Neural cell (in vitro differentiated cells): Measurements from ENCODE around the gene GALNT14. TPM values are rescaled to one million over a fixed set of nuclear protein-coding genes. Genes with fewer than 3 reads are reported as not detected.
A peak's percentile ranks its signal among the peaks of the same experiment; 100 is the strongest.

Source experiments
- H2AFZ ChIP-seq: fragments of 200-600, 300-800 bp; sonication (generic), shearing (Covaris generic); 2 replicates; pipeline ENCODE4 v1.6.0; 2014; ENCODE audit warnings: low read depth, mild to moderate bottlenecking, antibody characterized with exemption, low read length, moderate library complexity
- H3F3A ChIP-seq: fragments of 200-600 bp; shearing (Covaris generic); 2 replicates; pipeline ENCODE4 v1.6.1; 2016; ENCODE audit warnings: mild to moderate bottlenecking, moderate library complexity, mixed read lengths, antibody characterized with exemption, low read length; ENCODE audit not compliant: insufficient read depth, poor library complexity, severe bottlenecking
- H3K27ac ChIP-seq: fragments of 200-600, 300-800 bp; sonication (generic), shearing (Covaris generic); 2 replicates; pipeline ENCODE4 v1.5.1; 2014; ENCODE audit warnings: mild to moderate bottlenecking, low read length, moderate library complexity
- H3K27me3 ChIP-seq: fragments of 300-800, 200-600 bp; sonication (generic), shearing (Covaris generic); 2 replicates; pipeline ENCODE4 v1.6.0; 2014; ENCODE audit warnings: mild to moderate bottlenecking, low read depth, low read length, moderate library complexity; ENCODE audit not compliant: insufficient read depth
- H3K36me3 ChIP-seq: fragments of 300-800, 200-600 bp; sonication (generic), shearing (Covaris generic); 2 replicates; pipeline ENCODE4 v1.5.1; 2014; ENCODE audit warnings: mild to moderate bottlenecking, antibody characterized with exemption, low read length, moderate library complexity; ENCODE audit not compliant: insufficient read depth
- H3K4me2 ChIP-seq: fragments of 300-800, 200-600 bp; sonication (generic), shearing (Covaris generic); 2 replicates; pipeline ENCODE4 v1.6.0; 2014; ENCODE audit warnings: mild to moderate bottlenecking, low read length
- H3K4me3 ChIP-seq: fragments of 300-800, 200-600 bp; sonication (generic), shearing (Covaris generic); 2 replicates; pipeline ENCODE4 v1.5.1; 2014; ENCODE audit warnings: mild to moderate bottlenecking, low read length, moderate library complexity
- H3K79me2 ChIP-seq: fragments of 200-600 bp; shearing (Covaris generic); replicated peaks from 2 replicates; pipeline ENCODE4 v1.6.0; 2014; ENCODE audit warnings: mild to moderate bottlenecking, low read length, moderate library complexity; ENCODE audit not compliant: insufficient read depth
- H3K9ac ChIP-seq: fragments of 300-800, 200-600 bp; sonication (generic), shearing (Covaris generic); 2 replicates; pipeline ENCODE4 v1.6.1; 2016; ENCODE audit warnings: mild to moderate bottlenecking, low read length, mixed read lengths
- H3K9me2 ChIP-seq: fragments of 200-600 bp; shearing (Covaris generic); 2 replicates; pipeline ENCODE4 v1.6.1; 2016; ENCODE audit warnings: mild to moderate bottlenecking, low read length, mixed read lengths; ENCODE audit not compliant: insufficient read depth
- H3K9me3 ChIP-seq: fragments of 200-600, 300-800 bp; sonication (generic), shearing (Covaris generic); 2 replicates; pipeline ENCODE4 v1.6.1; 2016; ENCODE audit warnings: mild to moderate bottlenecking, mixed run types, low read length, moderate library complexity, mixed read lengths
- H4K20me1 ChIP-seq: fragments of 200-600 bp; shearing (Covaris generic); 2 replicates; pipeline ENCODE4 v1.6.1; 2016; ENCODE audit warnings: mild to moderate bottlenecking, mixed run types; ENCODE audit not compliant: insufficient read depth
- CTCF ChIP-seq: fragments of 450-650 bp; IDR thresholded peaks from 2 replicates; pipeline ENCODE4 v1.5.1; 2014; ENCODE audit warnings: antibody characterized with exemption, mild to moderate bottlenecking, moderate library complexity; ENCODE audit not compliant: poor library complexity, severe bottlenecking
- EP300 ChIP-seq: fragments of 450-650 bp; conservative IDR thresholded peaks from 2 replicates; pipeline ENCODE4 v1.6.1; 2014; ENCODE audit warnings: antibody characterized with exemption, mild to moderate bottlenecking, moderate library complexity; ENCODE audit not compliant: poor library complexity, severe bottlenecking
- EZH2 ChIP-seq: fragments of 200-600, 300-800 bp; shearing (Covaris generic), sonication (generic); IDR thresholded peaks from 2 replicates; pipeline ENCODE4 v1.6.1; 2014; ENCODE audit warnings: antibody characterized with exemption, low read length, borderline replicate concordance, mild to moderate bottlenecking; ENCODE audit not compliant: insufficient read depth, poor library complexity, severe bottlenecking
- MXI1 ChIP-seq: fragments of 450-650 bp; conservative IDR thresholded peaks from 2 replicates; pipeline ENCODE4 v1.6.1; 2014; ENCODE audit warnings: antibody characterized with exemption, mild to moderate bottlenecking; ENCODE audit not compliant: poor library complexity, severe bottlenecking
- POLR2AphosphoS5 ChIP-seq: IDR thresholded peaks from 2 replicates; pipeline ENCODE4 v1.6.1; 2012
- RAD21 ChIP-seq: fragments of 450-650 bp; conservative IDR thresholded peaks from 2 replicates; pipeline ENCODE4 v1.6.1; 2014; ENCODE audit warnings: antibody characterized with exemption, mild to moderate bottlenecking, moderate library complexity
- REST ChIP-seq: IDR thresholded peaks from 2 replicates; pipeline ENCODE4 v1.6.1; 2012; ENCODE audit warnings: borderline replicate concordance
- SMC3 ChIP-seq: fragments of 450-650 bp; conservative IDR thresholded peaks from 2 replicates; pipeline ENCODE4 v1.6.1; 2014; ENCODE audit warnings: antibody characterized with exemption, mild to moderate bottlenecking, moderate library complexity; ENCODE audit not compliant: poor library complexity
- TAF1 ChIP-seq: IDR thresholded peaks from 2 replicates; pipeline ENCODE4 v1.6.1; 2012; ENCODE audit warnings: low read depth
- polyA plus RNA-seq: library from polyadenylated mRNA; depleted of rRNA; stranded (reverse); fragments of >200 nt; gene quantifications from 2 replicates; pipeline ENCODE4 v1.2.3, GENCODE V29; 2014

The GALNT14 gene
- polyA plus RNA-seq, 1 donor from 2014 or later = 15.9 TPM

GRCh38 chr2:31053929-31054782, 84.1 kb downstream of the GALNT14 start:
- Histone ChIP-seq H3K4me2 (no peak overlapping the region), H3K9me2 (no peaks in the 10 kb centered on the region), H3K79me2 (no peaks in the 10 kb centered on the region), H3F3A (no peaks in the 10 kb centered on the region), H3K4me3 (no peak overlapping the region), H3K27me3 (no peaks in the 10 kb centered on the region), H3K36me3 (no peaks in the 10 kb centered on the region), H4K20me1 (no peaks in the 10 kb centered on the region), H3K27ac (peak overlapping the region; percentile 34), H2AFZ (no peak overlapping the region), H3K9me3 (no peaks in the 10 kb centered on the region), H3K9ac (no peak overlapping the region)
- TF ChIP-seq EZH2 (no peak), TAF1 (no peak), EP300 (no peak), REST (no peak), POLR2AphosphoS5 (no peak), CTCF (no peak), SMC3 (no peak), MXI1 (no peak), RAD21 (no peak)

GRCh38 chr2:31052284-31052683, 86.0 kb downstream of the GALNT14 start:
- no peaks in the 10 kb centered on the region for H3K27me3 ChIP-seq
- no peaks in the 10 kb centered on the region for H3F3A ChIP-seq
- no peak overlapping the region for H2AFZ ChIP-seq
- no peaks in the 10 kb centered on the region for H3K36me3 ChIP-seq
- H3K9me3 ChIP-seq = no peaks in the 10 kb centered on the region
- no peaks in the 10 kb centered on the region for H3K79me2 ChIP-seq
- no peak overlapping the region for H3K9ac ChIP-seq
- no peak overlapping the region for H3K4me2 ChIP-seq
- H4K20me1 ChIP-seq = no peaks in the 10 kb centered on the region
- H3K27ac ChIP-seq = no peak overlapping the region
- no peaks in the 10 kb centered on the region for H3K9me2 ChIP-seq
- no peak overlapping the region for H3K4me3 ChIP-seq
- TF ChIP-seq EP300 = no peak
- TF ChIP-seq CTCF = no peak
- TF ChIP-seq MXI1 = no peak
- TF ChIP-seq TAF1 = no peak
- no peak for TF ChIP-seq REST
- TF ChIP-seq EZH2 = no peak
- TF ChIP-seq RAD21 = no peak
- no peak for TF ChIP-seq SMC3
- no peak for TF ChIP-seq POLR2AphosphoS5
